GM21737 (cell line): ENCODE data around the gene WDR73.

Experiments
- ATAC-seq: cut with Tn5 transposase; IDR thresholded peaks from one replicate; pipeline ENCODE4 v1.9.1; 2021; ENCODE audit warnings: mild to moderate bottlenecking, moderate library complexity; ENCODE audit not compliant: unreplicated experiment

Gene WDR73

GRCh38 chr15:84621358-84621979, 32.6 kb downstream of the WDR73 start:
- no peak for ATAC-seq

- ATAC-seq: no peak
Measured at GRCh38 chr15:84620626-84621025, 33.5 kb downstream of the WDR73 start.

GRCh38 chr15:84616235-84616634, 37.8 kb downstream of the WDR73 start:
- no peak for ATAC-seq

- no peak for ATAC-seq
Measured at GRCh38 chr15:84611631-84612030, 42.5 kb downstream of the WDR73 start.

GRCh38 chr15:84609818-84610525, 44.1 kb downstream of the WDR73 start:
- no peak for ATAC-seq

GRCh38 chr15:84608707-84609284, 45.3 kb downstream of the WDR73 start:
- ATAC-seq: no peak

- ATAC-seq: no peak
Measured at GRCh38 chr15:84606653-84607120, 47.4 kb downstream of the WDR73 start.

GRCh38 chr15:84605554-84605882, 48.6 kb downstream of the WDR73 start:
- ATAC-seq: no peak

GRCh38 chr15:84604826-84605553, 49.1 kb downstream of the WDR73 start:
- ATAC-seq: no peak

- ATAC-seq: no peak
Measured at GRCh38 chr15:84603630-84604379, 50.3 kb downstream of the WDR73 start.

GRCh38 chr15:84601555-84601838, 52.6 kb downstream of the WDR73 start:
- ATAC-seq: no peak

GRCh38 chr15:84600687-84601554, 53.2 kb downstream of the WDR73 start, which contains the start of gene ZSCAN2:
Gene ZSCAN2, plus strand, starts transcription at chr15:84601009. Its CDS starts 2,919 bp downstream, at chr15:84603928.
- ATAC-seq: peak; percentile 96

GRCh38 chr15:84600331-84600686, 53.8 kb downstream of the WDR73 start:
- ATAC-seq: peak; percentile 1

GRCh38 chr15:84599906-84600305, 54.2 kb downstream of the WDR73 start:
- no peak for ATAC-seq

GRCh38 chr15:84598993-84599392, 55.1 kb downstream of the WDR73 start:
- no peak for ATAC-seq

GRCh38 chr15:84598250-84598649, 55.8 kb downstream of the WDR73 start:
- peak; percentile 39 for ATAC-seq

- ATAC-seq: no peak
Measured at GRCh38 chr15:84597296-84597695, 56.8 kb downstream of the WDR73 start.

GRCh38 chr15:84595660-84596059, 58.4 kb downstream of the WDR73 start:
- no peak for ATAC-seq

- no peak for ATAC-seq
Measured at GRCh38 chr15:84594617-84595290, 59.3 kb downstream of the WDR73 start.

- no peak for ATAC-seq
Measured at GRCh38 chr15:84591815-84592214, 62.3 kb downstream of the WDR73 start.
